ENCODE data around the gene IDH3G. TPM values are rescaled to one million over a fixed set of nuclear protein-coding genes. Genes with fewer than 3 reads are reported as not detected.
A peak's percentile ranks its signal among the peaks of the same experiment; 100 is the strongest.
"Not testable (repeated sequence)": the region's sequence is repeated elsewhere in the genome, so short reads cannot be mapped to it uniquely, and the experiment has no call there.

The IDH3G gene
- total RNA-seq, 1 donor from 2014 or later, result 40.3 TPM

- TF ChIP-seq EZH2phosphoT487 (IDR thresholded peaks at IDR 0.05), result no peak
- TF ChIP-seq CTCF (IDR thresholded peaks at IDR 0.05), result no peak
- no peak for TF ChIP-seq EZH2 (IDR thresholded peaks at IDR 0.05)
- H3F3A ChIP-seq (ENCODE audit: low read depth), result peaks cover 10% of the 10 kb centered on the region
- peaks cover 19% of the 10 kb centered on the region for H3K9me3 Mint-ChIP-seq
- H3K4me1 ChIP-seq, result peaks cover 7% of the 10 kb centered on the region
- H2AFZ ChIP-seq (replicated peaks), result no peak overlapping the region
- H3K9ac ChIP-seq, result no peak overlapping the region
- H3K9me3 ChIP-seq (ENCODE audit: low read depth), result no peaks in the 10 kb centered on the region
- H3K27me3 ChIP-seq, result no peaks in the 10 kb centered on the region
- no peak overlapping the region for H3K27ac Mint-ChIP-seq
- H3K4me3 Mint-ChIP-seq, result peak overlapping the region; percentile 75
- DNase-seq (ENCODE audit: low spot score), result no peak
- no peak overlapping the region for H3K27ac ChIP-seq
- H3K36me3 Mint-ChIP-seq, result peaks cover 7% of the 10 kb centered on the region
- H3K4me3 ChIP-seq, result peak overlapping the region; percentile 48
- no peaks in the 10 kb centered on the region for H4K20me1 ChIP-seq (ENCODE audit: low read depth)
- H3K4me2 ChIP-seq, result peak overlapping the region; percentile 75
- peaks cover 42% of the 10 kb centered on the region for H3K4me1 Mint-ChIP-seq
- no peaks in the 10 kb centered on the region for H3K79me2 ChIP-seq (ENCODE audit: low read depth)
- peaks cover 12% of the 10 kb centered on the region for H3K27me3 Mint-ChIP-seq (ENCODE audit: insufficient read depth, low read depth)
- no peaks in the 10 kb centered on the region for H3K36me3 ChIP-seq
These were observed 25.3 kb upstream of the IDH3G start for GRCh38 chrX:153819384-153820040.

GRCh38 chrX:153818571-153819383 is 24.6 kb upstream of the IDH3G start:
- no peaks in the 10 kb centered on the region for H3K27me3 ChIP-seq
- H3K79me2 ChIP-seq (ENCODE audit: low read depth), result no peaks in the 10 kb centered on the region
- DNase-seq (ENCODE audit: low spot score), result peak; percentile 85
- Mint-ChIP-seq H3K4me1 (peaks cover 42% of the 10 kb centered on the region), H3K9me3 (peaks cover 20% of the 10 kb centered on the region), H3K27ac (no peak overlapping the region), H3K36me3 (peaks cover 7% of the 10 kb centered on the region), H3K27me3 (ENCODE audit: insufficient read depth, low read depth) (peaks cover 12% of the 10 kb centered on the region), H3K4me3 (peak overlapping the region; percentile 75)
- no peak overlapping the region for H3K27ac ChIP-seq
- H3K9me3 ChIP-seq (ENCODE audit: low read depth), result no peaks in the 10 kb centered on the region
- peaks cover 10% of the 10 kb centered on the region for H3F3A ChIP-seq (ENCODE audit: low read depth)
- H3K4me3 ChIP-seq, result peak overlapping the region; percentile 48
- H3K4me1 ChIP-seq, result peaks cover 7% of the 10 kb centered on the region
- H4K20me1 ChIP-seq (ENCODE audit: low read depth), result no peaks in the 10 kb centered on the region
- TF ChIP-seq EZH2 (IDR thresholded peaks at IDR 0.05), result no peak
- no peak for TF ChIP-seq CTCF (IDR thresholded peaks at IDR 0.05)
- no peak for TF ChIP-seq EZH2phosphoT487 (IDR thresholded peaks at IDR 0.05)
- H3K9ac ChIP-seq, result no peak overlapping the region
- H3K36me3 ChIP-seq, result no peaks in the 10 kb centered on the region
- H2AFZ ChIP-seq (replicated peaks), result no peak overlapping the region
- peak overlapping the region; percentile 75 for H3K4me2 ChIP-seq

- not testable (repeated sequence) for H3K27ac Mint-ChIP-seq; H3K79me2 ChIP-seq (ENCODE audit: low read depth); H3K27me3 ChIP-seq; H3K27ac ChIP-seq; H3K36me3 ChIP-seq; H2AFZ ChIP-seq (replicated peaks); H3K4me3 ChIP-seq; H4K20me1 ChIP-seq (ENCODE audit: low read depth); H3K4me1 ChIP-seq; H3F3A ChIP-seq (ENCODE audit: low read depth); H3K4me3 Mint-ChIP-seq; H3K36me3 Mint-ChIP-seq; H3K9ac ChIP-seq; H3K9me3 ChIP-seq (ENCODE audit: low read depth); H3K4me2 ChIP-seq; DNase-seq (ENCODE audit: low spot score)
- Mint-ChIP-seq H3K4me1 (peaks cover 45% of the 10 kb centered on the region), H3K27me3 (ENCODE audit: insufficient read depth, low read depth) (peaks cover 12% of the 10 kb centered on the region), H3K9me3 (peaks cover 24% of the 10 kb centered on the region)
These were observed 23.9 kb upstream of the IDH3G start for GRCh38 chrX:153818064-153818463.

Measured in neural progenitor cell (in vitro differentiated cells).